Suppressor macrophage treated with lipopolysaccharide for 4 hours (primary cell): ENCODE results near the gene URB2.
"Not testable (repeated sequence)": the region's sequence is repeated elsewhere in the genome, so short reads cannot be mapped to it uniquely, and the experiment has no call there.

Source experiments
- DNase-seq: peaks from one replicate; pipeline ENCODE4 v3.0.0-alpha.2; 2020

Gene URB2

DNA sequence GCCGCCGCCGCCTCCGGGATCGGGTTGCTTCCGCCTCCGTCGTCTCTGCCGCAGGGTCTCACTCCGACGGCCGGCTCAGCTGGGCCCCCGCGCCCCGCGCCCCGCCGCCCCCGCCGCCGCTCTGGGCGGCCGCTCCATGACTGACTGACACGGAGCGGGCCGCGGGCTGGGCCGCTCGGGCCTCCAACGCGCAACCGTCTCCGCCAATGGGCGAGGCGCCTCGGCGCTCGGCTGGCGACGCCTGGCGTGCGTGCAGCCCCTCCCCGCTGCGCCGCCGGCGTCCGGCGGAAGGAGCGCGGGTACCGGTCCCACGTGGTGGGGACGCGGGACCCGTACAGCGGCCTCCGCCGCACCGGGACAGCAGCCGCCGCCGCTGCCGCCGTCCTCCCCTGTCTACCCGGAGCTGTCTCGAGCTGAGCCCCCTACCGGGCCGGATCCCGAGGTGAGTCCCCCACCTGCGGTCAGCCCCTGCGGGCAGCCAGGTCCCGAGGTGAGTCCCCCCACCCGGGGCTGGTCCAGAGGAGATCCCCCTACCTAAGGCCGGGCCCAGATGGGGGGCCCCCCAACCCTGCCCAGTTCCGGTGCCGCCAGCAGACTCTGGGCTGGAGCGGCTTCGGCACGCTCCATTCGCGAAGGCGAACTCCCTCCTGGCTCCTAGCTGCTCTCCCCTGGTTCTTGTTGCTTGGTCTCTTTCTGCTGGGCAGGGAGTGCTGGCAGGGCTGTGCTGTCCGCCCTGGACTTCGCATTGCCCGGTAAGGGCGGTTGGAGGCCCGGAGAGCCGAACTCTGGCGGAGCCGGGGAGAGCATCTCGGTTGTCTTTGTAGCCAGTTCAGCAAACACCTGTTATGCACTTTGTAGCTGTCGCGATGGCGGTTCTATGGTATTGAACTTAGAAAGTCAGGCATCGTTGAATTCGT lies at the start of gene URB2, which contains the start of gene TAF5L:
TSS of gene URB2 (plus strand) at position 333 of the 917 bp plus-strand sequence. CDS start 1,387 bp downstream, outside the sequence.
TSS of gene TAF5L (minus strand) at position 208 of the 917 bp plus-strand sequence. CDS start 11,640 bp downstream, outside the sequence.
- DNase-seq = peak; percentile 95

DNA sequence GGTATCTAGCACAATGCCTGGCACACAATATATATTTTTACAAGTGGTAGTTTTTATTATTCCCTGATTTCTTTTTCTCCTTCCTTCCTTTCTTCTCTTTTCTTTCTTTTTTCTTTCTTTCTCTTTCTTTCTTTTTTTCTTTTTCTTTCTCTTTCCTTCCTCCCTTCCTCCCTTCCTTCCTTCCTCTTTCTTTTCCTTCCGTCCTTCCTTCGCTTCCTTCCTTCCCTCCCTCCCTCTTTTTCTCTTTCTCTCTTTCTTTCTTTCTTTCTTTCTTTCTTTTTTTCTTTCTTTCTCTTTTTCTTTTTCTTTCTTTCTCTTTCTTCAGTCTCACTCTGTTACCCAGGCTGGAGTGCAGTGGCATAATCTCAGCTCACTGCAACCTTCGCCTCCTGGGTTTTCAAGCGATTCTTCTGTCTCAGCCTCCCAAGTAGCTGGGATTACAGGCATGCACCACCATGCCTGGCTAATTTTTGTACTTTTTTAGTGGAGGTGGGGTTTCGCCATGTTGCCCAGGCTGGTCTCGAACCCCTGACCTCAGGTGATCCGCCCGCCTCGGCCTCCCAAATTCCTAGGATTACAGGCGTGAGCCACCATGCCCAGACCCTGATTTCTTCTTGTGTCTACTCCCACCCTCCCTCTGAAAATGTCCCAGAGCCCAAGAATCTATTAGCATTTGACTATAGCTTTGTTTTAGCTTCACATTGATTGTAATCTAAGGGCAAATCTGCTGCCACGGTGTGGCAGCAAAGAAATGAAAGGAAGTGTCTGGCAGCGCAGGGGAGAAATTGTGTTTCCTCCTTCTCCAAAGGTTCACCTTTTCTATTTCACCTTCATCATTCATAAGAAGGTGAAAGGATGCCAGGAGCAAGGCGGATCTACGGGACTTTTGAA lies 47.6 kb upstream of the URB2 start:
- DNase-seq = no peak

DNA sequence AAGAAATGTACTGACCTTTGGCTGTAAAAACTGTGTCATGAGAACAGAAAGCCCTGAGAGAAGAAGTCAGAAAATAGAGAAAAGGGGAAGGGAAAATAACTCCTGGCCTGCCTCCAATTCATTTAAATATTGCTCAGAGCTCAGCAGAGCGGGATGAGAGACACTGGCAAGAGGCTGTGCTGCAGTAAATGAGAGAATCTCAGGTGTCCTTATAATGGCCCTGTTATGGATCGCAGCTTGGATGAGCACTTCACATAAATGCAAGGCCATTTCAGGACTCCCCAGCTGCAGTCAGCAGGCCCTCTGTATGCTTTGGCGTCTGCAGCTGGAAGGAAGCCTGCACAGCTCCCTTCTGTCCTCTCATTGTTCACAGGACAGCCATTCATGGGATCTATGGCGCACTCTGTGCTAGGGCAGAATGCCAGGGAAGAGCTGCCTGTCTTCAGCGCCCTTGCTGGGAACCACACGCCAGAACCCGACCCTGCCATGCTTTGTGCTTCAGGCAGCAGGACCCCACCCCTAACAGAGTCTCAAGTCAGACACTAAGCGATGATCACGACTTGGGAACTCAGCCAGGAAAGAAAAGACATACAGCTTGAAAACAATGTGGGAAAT lies 46.9 kb upstream of the URB2 start:
- peak; percentile 82 for DNase-seq

DNA sequence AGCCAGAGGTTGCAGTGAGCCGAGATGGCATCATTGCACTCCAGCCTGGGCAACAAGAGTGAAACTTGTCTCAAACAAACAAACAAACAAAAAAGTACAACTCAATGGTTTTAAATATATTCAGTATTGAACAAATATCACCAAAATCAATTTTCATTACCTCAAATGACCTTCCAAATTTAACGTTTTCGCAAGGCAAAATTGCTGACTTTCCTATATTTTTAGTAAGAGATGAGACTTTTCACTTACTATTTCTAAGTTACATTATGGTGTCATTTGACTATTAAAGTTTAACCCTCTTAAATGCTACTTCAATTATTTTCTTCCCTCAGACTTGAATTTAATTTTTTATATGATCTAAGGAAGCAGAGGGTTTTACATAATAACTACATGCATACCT lies 44.6 kb upstream of the URB2 start:
- DNase-seq = no peak

DNA sequence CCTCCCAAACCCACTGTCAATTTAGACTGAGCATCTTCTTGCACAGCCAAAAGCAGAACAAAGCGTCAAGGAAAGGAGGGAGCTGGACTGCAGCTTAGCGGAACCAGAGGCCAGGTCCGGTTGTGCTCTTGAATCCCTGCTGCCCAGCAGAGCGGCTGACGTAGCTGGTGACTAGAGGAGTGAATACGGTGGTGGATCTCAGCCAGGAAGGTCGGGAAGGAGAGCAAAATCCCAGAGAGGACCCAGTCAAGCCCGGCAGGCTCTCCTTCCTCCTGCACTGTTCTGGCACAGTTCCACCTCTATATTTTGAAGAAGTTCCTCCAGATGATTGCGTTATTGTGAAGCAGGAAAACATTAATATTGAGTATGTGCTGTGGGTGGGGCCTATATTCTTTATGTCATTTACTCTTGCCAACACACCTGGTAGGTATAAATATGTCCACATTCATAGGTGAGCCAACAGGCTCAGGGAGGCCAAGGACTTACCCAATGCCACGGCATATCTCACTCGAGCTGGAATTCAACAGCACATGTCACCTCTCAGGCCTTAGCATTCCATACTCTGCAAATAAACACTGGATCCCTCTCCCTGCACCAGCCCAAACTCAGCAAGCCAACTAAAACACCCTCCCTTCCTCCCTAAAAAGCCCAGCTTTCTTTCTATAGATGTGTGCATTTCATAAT lies 43.9 kb upstream of the URB2 start:
- DNase-seq = peak; percentile 48

DNA sequence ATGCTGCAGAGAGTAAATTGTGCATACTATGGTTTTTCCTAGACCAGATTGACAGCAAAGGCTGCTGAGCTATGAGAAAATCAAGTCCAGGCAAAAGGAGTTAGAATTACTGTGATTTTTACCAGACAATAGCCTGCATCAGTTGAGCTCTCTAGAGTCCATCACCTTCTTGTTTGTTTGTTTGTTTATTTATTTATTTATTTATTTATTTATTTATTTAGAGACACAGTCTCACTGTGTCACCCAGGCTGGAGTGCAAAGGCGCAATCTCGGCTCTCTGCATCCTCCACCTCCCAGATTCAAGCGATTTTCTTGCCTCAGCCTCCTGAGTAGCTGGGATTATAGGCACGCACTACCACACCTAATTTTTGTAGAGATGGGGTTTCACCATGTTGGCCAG lies 43.3 kb upstream of the URB2 start:
- DNase-seq = no peak

DNA sequence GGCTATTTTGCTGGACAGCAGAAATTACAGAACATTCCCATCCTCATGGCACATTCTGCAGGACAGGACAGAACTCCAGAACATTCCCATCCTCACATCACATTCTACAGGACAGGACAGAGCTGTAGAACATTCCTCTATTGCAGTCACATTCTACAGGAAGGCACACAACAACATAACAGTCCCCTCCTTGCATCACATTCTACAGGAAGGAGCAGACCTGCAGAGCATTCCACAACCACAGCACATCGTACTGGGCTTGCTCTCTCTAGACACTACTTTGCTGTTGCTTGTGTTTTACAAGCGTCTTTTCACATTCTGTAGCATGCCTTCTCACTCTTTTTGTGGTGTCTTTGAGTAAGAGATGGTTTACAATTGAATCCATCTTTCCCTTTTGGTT lies 40.7 kb upstream of the URB2 start:
- no peak for DNase-seq

DNA sequence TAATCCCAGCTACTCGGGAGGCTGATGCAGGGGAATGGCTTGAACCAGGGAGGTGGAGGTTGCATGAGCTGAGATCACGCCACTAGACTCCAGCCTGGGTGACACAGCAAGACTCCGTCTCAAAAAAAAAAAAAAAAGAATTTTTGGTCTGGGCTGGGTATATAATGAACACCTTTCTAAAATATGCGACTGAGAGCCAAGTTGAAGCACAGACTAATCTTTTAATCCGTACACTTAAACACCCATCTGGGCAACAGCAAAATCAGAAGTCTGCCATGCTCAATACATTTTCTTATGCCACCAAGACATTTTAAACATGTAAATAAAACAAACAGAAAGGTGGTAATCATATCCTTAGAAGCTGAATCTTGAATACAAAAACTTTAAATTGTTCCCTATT lies 35.9 kb upstream of the URB2 start:
- DNase-seq = no peak

DNA sequence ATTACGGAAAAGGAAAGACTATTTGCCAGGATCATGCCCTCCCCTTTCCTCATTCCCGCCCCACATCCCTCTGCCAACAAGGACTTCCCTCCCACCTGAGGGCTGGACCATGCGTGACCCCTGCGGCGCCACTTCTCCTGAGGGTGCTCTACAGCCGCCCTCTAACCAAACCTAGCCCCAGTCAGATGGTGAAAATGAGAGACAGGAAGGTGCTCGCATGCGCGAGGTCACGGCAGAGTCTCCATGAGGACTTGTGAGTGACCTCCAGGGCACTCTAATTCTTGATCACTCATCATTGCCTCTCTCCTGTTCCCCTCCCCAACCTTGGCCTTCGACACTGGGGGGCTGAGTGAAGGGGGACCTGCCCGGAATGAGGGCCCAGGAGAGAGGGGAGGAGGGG lies 32.2 kb upstream of the URB2 start:
- no peak for DNase-seq

DNA sequence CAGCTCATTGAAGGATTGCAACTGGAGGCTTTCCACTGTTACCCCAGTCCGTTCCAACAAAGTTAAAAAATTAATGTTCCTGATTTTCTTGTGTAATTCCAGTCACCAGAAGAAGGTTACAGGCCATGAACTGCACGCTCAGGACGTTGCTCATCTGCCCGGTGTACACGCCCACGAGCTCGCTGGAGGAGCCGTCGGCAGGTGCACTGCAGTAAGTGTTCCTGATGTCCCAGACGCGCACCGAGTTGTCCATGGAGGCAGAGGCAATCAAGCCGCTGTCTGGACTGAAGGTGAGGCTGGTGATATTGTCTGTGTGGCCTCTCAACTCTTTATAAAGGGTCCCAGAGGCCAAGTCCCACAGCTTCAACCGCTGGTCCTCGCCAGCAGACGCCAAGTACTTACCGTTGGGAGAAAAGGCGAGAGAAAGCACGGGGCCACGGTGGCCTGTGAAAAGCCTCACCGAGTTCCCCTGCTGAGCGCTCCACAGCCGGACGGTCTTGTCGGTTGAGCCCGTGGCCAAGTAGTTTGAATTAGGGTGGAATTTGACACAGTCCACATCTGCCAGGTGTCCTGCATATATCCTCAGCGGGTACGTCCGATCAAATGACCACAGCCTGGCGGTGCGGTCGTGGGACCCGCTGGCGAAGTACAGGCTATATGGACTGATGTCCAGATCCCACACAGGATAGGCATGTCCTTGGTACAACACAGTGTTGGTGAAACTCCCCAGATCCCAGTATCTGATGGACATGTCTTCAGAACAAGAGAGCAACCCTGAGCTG lies 31.6 kb upstream of the URB2 start:
- DNase-seq = no peak

DNA sequence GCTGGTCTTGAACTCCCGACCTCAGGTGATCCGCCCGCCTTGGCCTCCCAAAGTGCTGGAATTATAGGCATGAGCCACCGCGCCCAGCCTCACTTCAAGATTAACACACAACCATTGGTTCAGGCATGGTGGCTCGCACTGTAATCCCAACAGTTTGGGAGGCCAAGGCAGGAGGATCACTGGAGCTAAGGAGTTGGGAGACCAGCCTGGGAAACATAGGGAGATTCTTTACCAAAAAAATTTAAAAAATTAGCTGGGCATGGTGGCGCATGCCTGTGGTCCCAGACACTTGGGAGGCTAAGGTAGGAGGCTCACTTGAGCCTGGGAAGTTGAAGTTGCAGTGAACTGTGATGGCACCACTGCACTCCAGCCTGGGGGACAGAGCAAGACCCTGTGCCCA lies 30.2 kb upstream of the URB2 start:
- DNase-seq = not testable (repeated sequence)

DNA sequence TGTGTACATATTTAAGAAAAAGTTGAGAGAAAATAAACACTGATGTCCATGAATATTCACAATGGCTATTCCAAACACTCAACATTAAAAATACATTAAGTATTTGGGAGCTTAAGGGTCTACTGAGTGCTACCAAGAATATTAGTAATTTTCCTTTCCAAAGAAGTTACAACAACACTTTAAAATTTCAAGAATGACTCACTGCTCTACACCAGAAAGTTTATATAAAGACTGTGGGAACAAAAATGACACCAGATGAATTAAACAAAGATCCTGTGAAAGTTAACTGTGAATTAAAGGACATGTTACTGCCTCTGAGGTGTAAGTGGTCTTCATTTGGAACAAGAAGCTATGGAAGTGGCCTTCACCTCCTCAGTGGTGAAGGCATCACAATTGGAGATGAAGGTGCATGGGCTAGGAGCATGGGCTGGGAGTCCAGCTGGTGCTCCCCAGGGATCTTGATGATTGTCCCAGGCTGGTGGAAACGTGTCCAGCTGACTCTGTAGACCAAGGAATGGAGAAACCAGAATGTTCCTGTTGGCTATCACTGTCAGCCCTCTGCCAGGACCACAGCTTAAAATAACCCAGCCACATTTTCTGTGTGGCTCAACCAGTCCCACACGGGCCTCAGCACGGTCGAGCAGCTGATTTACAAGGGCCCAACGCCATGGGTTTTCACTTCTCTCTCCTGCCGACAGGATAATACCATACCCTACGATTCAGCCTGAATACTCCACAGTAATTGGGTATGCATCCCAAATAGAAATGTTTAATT lies 28.9 kb upstream of the URB2 start:
- peak; percentile 22 for DNase-seq

DNA sequence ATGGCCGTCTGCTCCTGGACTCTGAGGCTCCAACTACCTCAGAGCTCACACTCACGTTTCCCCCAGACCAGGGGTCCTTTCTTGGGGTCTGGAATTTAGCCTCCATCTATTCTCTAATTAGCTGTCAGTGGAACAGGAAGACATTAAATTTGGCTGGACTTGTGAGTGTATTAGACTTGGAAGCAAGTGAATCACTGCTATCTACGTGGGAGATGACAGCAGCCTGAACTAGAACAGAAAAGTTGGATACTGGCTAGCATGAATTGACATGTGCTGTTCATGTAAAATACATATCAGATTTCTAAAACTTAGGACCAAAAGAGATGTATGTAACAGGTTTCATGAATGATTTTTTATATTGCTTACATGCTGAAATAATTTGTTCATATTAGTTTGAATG lies 28.2 kb upstream of the URB2 start:
- DNase-seq = no peak

DNA sequence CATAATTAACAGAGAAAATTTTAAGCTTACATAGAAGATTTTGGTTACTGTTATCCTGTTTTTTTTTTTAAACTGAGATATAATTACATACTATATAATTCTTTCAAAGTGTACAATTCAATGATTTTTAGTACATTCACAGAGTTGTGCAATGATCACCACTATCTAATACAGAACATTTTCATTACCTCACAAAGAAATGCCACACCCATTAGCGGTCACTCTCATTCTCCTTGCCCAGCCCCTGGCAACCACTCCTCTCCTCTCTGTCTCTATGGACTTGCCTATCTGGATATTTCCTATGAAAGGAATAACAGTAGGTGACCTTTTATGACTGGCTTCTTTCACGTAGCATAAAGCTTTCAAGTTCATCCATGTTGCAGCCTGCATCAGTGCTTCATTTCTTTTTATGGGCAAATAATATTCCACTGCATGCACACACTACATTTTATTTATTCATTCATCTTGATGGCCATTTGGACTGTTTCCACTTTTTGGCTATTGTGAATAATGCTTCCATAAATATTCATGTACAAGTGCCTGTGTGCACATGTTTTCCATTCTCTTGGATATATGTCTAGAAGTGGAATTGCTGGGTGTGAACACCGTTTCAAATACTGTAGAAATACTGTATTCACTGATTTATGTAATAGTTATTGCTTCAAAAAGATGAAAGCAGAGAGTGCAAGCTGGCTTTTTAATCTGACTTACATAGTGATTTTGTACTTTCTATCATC lies 26.7 kb upstream of the URB2 start:
- no peak for DNase-seq

DNA sequence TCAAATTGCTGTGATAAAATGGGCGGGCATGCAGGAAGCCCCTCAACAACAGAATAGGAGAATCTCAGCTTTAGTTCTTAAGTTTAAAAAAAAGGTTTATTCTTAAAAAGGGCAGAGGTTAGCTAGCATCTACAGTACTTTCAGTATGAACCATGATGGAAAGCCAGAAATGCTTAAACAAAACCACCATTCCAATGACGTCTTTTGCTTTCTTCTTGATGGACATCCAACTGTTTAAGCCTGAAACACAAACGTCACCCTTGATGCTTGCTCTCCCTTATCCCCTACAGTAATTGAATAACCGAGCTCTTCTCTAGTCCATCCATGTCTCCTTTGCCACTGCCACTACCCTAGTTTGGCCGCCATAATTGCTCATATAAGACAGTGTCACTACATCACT lies 25.8 kb upstream of the URB2 start:
- no peak for DNase-seq

DNA sequence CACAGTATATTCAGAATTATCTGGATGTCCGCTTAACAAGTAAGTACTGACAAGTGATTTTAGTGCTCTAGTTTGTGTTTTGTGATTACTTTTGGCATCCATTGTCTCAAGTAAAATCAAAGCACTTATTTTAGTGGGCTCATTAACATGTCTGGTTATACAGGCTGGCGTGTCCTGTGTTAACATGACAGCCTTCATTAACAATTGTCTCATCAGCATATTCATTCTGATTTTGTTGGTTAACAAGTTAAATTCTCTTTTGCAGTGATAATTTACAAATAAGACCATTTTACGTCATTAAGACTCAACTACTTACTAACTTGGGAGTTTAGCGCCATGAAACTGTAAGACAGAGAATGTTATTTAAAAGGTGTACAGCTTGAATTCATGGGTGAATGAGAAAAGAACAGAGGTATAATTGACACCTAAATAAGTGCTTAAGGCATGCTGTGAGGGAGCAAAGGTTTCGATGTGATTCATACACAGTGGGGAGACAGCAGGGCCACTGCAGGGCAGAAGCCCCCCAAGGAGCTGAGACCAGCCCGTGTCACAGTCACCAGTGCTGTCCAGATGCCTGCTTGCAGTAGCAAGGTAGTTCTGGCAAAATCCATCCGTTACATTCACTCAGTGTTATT lies 22.6 kb upstream of the URB2 start:
- DNase-seq = no peak

DNA sequence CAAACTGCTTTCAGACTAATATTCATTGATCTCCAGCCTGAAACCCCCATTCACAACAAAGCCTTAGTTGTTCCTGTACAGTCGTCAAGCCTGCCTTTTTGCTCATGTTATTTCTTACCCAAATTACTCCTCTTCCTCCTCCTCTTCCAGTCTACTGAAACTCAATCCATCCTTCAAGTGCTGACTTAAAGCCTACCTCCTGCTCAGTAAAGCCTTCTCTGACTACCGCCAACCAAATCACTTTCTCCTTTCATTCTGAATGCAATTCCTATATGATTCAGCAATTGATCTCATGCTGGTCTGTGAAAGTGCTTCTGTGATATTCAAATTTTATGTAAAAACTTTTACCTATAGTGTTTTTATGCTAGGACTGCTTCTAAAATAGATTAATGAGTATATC lies 18.7 kb upstream of the URB2 start:
- DNase-seq = no peak

DNA sequence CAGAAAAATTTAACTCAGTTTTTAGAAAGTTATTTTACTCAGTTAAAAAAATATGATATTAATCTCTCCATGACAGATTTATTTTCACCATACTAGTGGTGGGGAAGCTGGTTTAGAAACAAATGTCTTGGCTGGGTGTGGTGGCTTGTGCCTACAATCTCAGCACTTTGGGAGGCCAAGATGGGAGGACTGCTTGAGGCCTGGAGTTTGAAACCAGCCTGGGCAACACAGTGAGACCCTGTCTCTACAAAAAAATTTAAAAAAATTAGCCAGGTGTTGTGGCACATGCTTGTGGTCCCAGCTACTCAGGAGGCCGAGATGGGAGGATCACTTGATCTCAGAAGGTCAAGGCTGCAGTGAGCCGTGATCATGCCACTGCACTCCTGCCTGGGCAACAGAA lies 17.5 kb upstream of the URB2 start:
- DNase-seq = no peak

DNA sequence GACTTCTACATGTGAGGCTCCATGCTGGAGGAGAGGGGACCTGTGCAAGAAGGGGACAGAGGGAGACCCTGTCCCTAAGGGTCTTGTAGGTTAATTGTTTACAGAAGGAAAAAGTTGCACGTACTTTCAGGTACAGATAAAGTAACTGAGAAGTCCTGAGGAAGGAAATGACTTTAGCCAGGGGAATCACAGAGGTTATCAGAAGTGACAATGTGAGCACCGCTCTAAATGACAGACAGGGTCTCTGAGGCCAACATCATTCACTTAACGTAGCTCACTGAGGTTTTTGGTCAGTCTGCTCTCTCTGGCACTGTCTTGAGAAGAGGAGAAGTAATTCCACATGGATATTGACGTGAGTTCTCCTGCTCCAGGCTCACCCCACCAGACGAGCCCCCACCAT lies 12.1 kb upstream of the URB2 start:
- no peak for DNase-seq

DNA sequence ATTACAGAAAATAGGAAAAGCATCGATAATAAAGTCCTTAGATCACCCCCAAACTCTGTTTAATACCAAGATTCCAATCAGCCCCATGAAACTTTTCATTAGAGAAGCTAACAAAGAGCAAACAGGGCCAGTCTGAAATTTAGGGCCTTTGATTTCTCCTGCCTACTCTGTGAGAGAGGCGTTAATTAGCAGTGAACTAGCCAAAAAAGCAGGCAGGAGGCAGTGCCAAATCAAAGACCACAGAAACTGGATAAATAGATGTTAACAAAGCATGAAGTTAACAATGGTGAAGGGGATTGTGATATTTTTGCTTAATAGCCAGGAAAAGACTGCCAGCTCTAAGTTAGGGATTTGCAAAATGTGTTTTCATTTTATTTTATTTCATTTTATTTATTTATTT lies 11.3 kb upstream of the URB2 start:
- DNase-seq = no peak
